CD14-positive monocyte (primary cell): ENCODE data around the gene NBPF1. TPM values are rescaled to one million over a fixed set of nuclear protein-coding genes. Genes with fewer than 3 reads are reported as not detected.

Source experiments
- DNase-seq, 3 donors: peaks; one replicate each; pipeline ENCODE4 v3.0.0-alpha.2; 2011 to 2022
- H2AFZ ChIP-seq: 2 replicates; pipeline ENCODE4 v1.6.0; 2012; ENCODE audit warnings: mild to moderate bottlenecking, low read depth, low read length, inconsistent platforms; ENCODE audit not compliant: insufficient read depth, poor library complexity, severe bottlenecking
- H3K27ac ChIP-seq, 2 donors: 1 replicate in 1 of 2; 2 replicates in 1 of 2; pipeline ENCODE4 v1.5.1; 2012 to 2013; ENCODE audit warnings: low read length in 2 of 2, control low read depth in 1 of 2, inconsistent platforms in 1 of 2, low read depth in 1 of 2, mild to moderate bottlenecking in 1 of 2
- H3K27me3 ChIP-seq, 2 donors: one replicate each; pipeline versions ENCODE4 v1.6.0 to v1.6.1; 2011 to 2013; ENCODE audit warnings: low read length in 2 of 2; ENCODE audit not compliant: control insufficient read depth in 2 of 2, insufficient read depth in 2 of 2
- H3K36me3 ChIP-seq, 2 donors: replicated peaks in 1 of 2; 1 replicate in 1 of 2; 2 replicates in 1 of 2; pipeline versions ENCODE4 v1.5.1 to v1.6.1; 2012 to 2013; ENCODE audit warnings: low read length in 2 of 2, control low read depth in 1 of 2, inconsistent platforms in 1 of 2, mild to moderate bottlenecking in 1 of 2; ENCODE audit not compliant: insufficient read depth in 2 of 2, control insufficient read depth in 1 of 2
- H3K4me1 ChIP-seq, 2 donors: 1 replicate in 1 of 2; 2 replicates in 1 of 2; pipeline versions ENCODE4 v1.5.1 to v1.6.1; 2012 to 2013; ENCODE audit warnings: low read length in 2 of 2, control low read depth in 1 of 2, inconsistent platforms in 1 of 2, mild to moderate bottlenecking in 1 of 2, moderate library complexity in 1 of 2; ENCODE audit not compliant: insufficient read depth in 2 of 2, control insufficient read depth in 1 of 2
- H3K4me2 ChIP-seq: replicated peaks from 2 replicates; pipeline ENCODE3; 2012; ENCODE audit warnings: low read length, moderate library complexity, mild to moderate bottlenecking; ENCODE audit not compliant: poor library complexity, severe bottlenecking; ENCODE audit errors: extremely low read depth
- H3K4me3 ChIP-seq, 3 experiments: fragments of 200-600 bp in 1 of 3; sonication (generic) in 1 of 3; replicated peaks in 1 of 3; 1 replicate in 2 of 3; 2 replicates in 1 of 3; pipeline ENCODE4 v1.5.1; 2011 to 2013; ENCODE audit warnings: low read length in 3 of 3, mild to moderate bottlenecking in 3 of 3, control low read depth in 2 of 3, low read depth in 2 of 3, inconsistent platforms in 1 of 3, moderate library complexity in 1 of 3
- H3K79me2 ChIP-seq: 2 replicates; pipeline ENCODE4 v1.6.0; 2012; ENCODE audit warnings: mild to moderate bottlenecking, control low read depth, inconsistent platforms, low read length, moderate library complexity; ENCODE audit not compliant: insufficient read depth
- H3K9ac ChIP-seq: 2 replicates; pipeline ENCODE4 v1.6.0; 2017; ENCODE audit warnings: low read length, mild to moderate bottlenecking; ENCODE audit not compliant: insufficient read depth, poor library complexity, severe bottlenecking
- H3K9me3 ChIP-seq, 2 donors: replicated peaks in 1 of 2; 1 replicate in 1 of 2; 2 replicates in 1 of 2; pipeline versions ENCODE4 v1.5.1 to v1.6.1; 2012 to 2013; ENCODE audit warnings: low read length in 2 of 2, control low read depth in 1 of 2; ENCODE audit not compliant: control insufficient read depth in 1 of 2, insufficient read depth in 1 of 2
- H4K20me1 ChIP-seq: 2 replicates; pipeline ENCODE4 v1.6.0; 2012; ENCODE audit warnings: mild to moderate bottlenecking, low read length, control low read depth, moderate library complexity; ENCODE audit not compliant: insufficient read depth
- H3K27ac Mint-ChIP-seq, 7 donors: one replicate each; pipeline ENCODE4 v1.8.0; 2020; ENCODE audit warnings: mild to moderate bottlenecking in 7 of 7, mixed read lengths in 7 of 7, moderate library complexity in 6 of 7, inconsistent platforms in 2 of 7
- H3K27me3 Mint-ChIP-seq, 3 donors: one replicate each; pipeline ENCODE4 v1.8.0; 2021 to 2022; ENCODE audit warnings: low read depth in 3 of 3, mild to moderate bottlenecking in 3 of 3, mixed read lengths in 3 of 3, moderate library complexity in 3 of 3, inconsistent platforms in 1 of 3
- H3K36me3 Mint-ChIP-seq, 2 donors: one replicate each; pipeline ENCODE4 v1.8.0; 2020; ENCODE audit warnings: mixed read lengths in 2 of 2, inconsistent platforms in 1 of 2, mild to moderate bottlenecking in 1 of 2
- H3K4me1 Mint-ChIP-seq: one replicate; pipeline ENCODE4 v1.8.0; 2020; ENCODE audit warnings: mild to moderate bottlenecking, mixed read lengths
- H3K4me3 Mint-ChIP-seq, 2 donors: one replicate each; pipeline ENCODE4 v1.8.0; 2020; ENCODE audit warnings: mild to moderate bottlenecking in 2 of 2, mixed read lengths in 2 of 2, moderate library complexity in 1 of 2
- H3K9me3 Mint-ChIP-seq, 7 donors: one replicate each; pipeline ENCODE4 v1.8.0; 2020 to 2022; ENCODE audit warnings: mixed read lengths in 7 of 7, mild to moderate bottlenecking in 6 of 7, moderate library complexity in 6 of 7, inconsistent platforms in 2 of 7
- CTCF ChIP-seq: fragments of 200-600 bp; IDR thresholded peaks from one replicate; pipeline ENCODE4 v1.8.0; 2022; ENCODE audit warnings: antibody characterized with exemption, mild to moderate bottlenecking
- WGBS: methylation state at CpG from one replicate; pipeline ENCODE4 v1.1.5; 2013; ENCODE audit warnings: missing lambda C conversion rate; ENCODE audit not compliant: insufficient coverage; 5-methylcytosine and 5-hydroxymethylcytosine counted together
- intact Hi-C, 2 donors: fragments of 100-400 bp; cut with micrococcal nuclease; formaldehyde crosslinking; loops; one replicate each; pipeline versions ENCODE4 v1.15.0 to v1.15.1; 2023
- polyA plus RNA-seq, 3 donors: library from polyadenylated mRNA; depleted of rRNA in 1 of 3; unstranded in 2 of 3; stranded (reverse) in 1 of 3; fragments of 300-500 nt in 2 of 3; fragments of >200 nt in 1 of 3; fragmentation: Illumina TruSeq in 2 of 3; gene quantifications; 1 replicate in 2 of 3; 2 replicates in 1 of 3; pipeline ENCODE4 v1.2.3, GENCODE V29; 2012 to 2021

NBPF1 gene
- polyA plus RNA-seq, 3 donors = 2.6 to 9.0 (median 4.3) TPM

- no peak for TF ChIP-seq CTCF
- Mint-ChIP-seq H3K27me3 (no peaks in the 10 kb centered on the region), H3K36me3 (no peaks in the 10 kb centered on the region), H3K9me3 (no peaks in the 10 kb centered on the region), H3K4me3 (no peak overlapping the region), H3K4me1 (no peaks in the 10 kb centered on the region), H3K27ac (no peak overlapping the region)
- intact Hi-C loops = no loop called here
- Histone ChIP-seq H2AFZ (no peak overlapping the region), H3K36me3 (peaks cover 30 to 38% of the 10 kb centered on the region in 2 donors), H4K20me1 (no peaks in the 10 kb centered on the region), H3K27ac (no peak overlapping the region), H3K4me1 (peaks cover 14 to 20% of the 10 kb centered on the region in 2 donors), H3K4me2 (no peak overlapping the region), H3K9ac (no peak overlapping the region), H3K27me3 (peaks cover 10 to 18% of the 10 kb centered on the region in 2 donors), H3K79me2 (peaks cover 4% of the 10 kb centered on the region), H3K9me3 (no peaks in the 10 kb centered on the region), H3K4me3 (no peak overlapping the region)
- 94% methylated on average over 20 of the region's 20 CpGs for WGBS
- no peak for DNase-seq
Observed at GRCh38 chr1:16617114-16617631, 3.8 kb upstream of the NBPF1 start.

GRCh38 chr1:16615253-16616252 is 2.2 kb upstream of the NBPF1 start:
- H3K27me3 ChIP-seq = peaks cover 11 to 22% of the 10 kb centered on the region in 2 donors
- H3K9me3 Mint-ChIP-seq = no peaks in the 10 kb centered on the region
- no peak overlapping the region for H3K4me2 ChIP-seq
- H3K9me3 ChIP-seq = no peaks in the 10 kb centered on the region
- peaks cover 20 to 26% of the 10 kb centered on the region in 2 donors for H3K36me3 ChIP-seq
- H4K20me1 ChIP-seq = no peaks in the 10 kb centered on the region
- peaks cover 18 to 26% of the 10 kb centered on the region in 2 donors for H3K4me1 ChIP-seq
- no peak overlapping the region for H3K9ac ChIP-seq
- no peak for DNase-seq
- no peak overlapping the region for H2AFZ ChIP-seq
- intact Hi-C loops = no loop called here
- no peaks in the 10 kb centered on the region for H3K4me1 Mint-ChIP-seq
- H3K4me3 ChIP-seq = no peak overlapping the region
- H3K27ac Mint-ChIP-seq = no peak overlapping the region
- no peak overlapping the region for H3K27ac ChIP-seq
- WGBS = 93% methylated on average over 7 of the region's 9 CpGs
- no peaks in the 10 kb centered on the region for H3K36me3 Mint-ChIP-seq
- H3K4me3 Mint-ChIP-seq = no peak overlapping the region
- no peaks in the 10 kb centered on the region for H3K27me3 Mint-ChIP-seq
- no peak for TF ChIP-seq CTCF
- peaks cover 4% of the 10 kb centered on the region for H3K79me2 ChIP-seq
